Caco-2 (cell line): ENCODE data around the gene TGM6. TPM values are rescaled to one million over a fixed set of nuclear protein-coding genes. Genes with fewer than 3 reads are reported as not detected.
A peak's percentile ranks its signal among the peaks of the same experiment; 100 is the strongest.
"Not testable (repeated sequence)": the region's sequence is repeated elsewhere in the genome, so short reads cannot be mapped to it uniquely, and the experiment has no call there.

ENCODE experiments used
- BruUV-seq: library from RNA; stranded (reverse); fragments of 400-500 nt; replicated peaks from 2 replicates; lab custom pipeline; 2021; lab: Mats Ljungman, UMichigan
- CTCF ChIA-PET: fragments of 300-600 bp; sonication (Branson Sonifier 250); formaldehyde crosslinking; loops from one replicate; lab custom pipeline; 2022; ENCODE audit warnings: antibody characterized with exemption; lab: Charles Lee
- POLR2A ChIA-PET: fragments of 300-600 bp; sonication (Branson Sonifier 250); formaldehyde crosslinking; loops from one replicate; lab custom pipeline; 2022; ENCODE audit warnings: antibody characterized with exemption; lab: Charles Lee
- DNase-seq, 2 experiments: peaks; one replicate each; pipeline versions ENCODE4 v3.0.0 to v3.0.0-alpha.2; 2020 to 2022
- H3K27me3 ChIP-seq: replicated peaks from 2 replicates; pipeline ENCODE4 v1.6.0; 2011; ENCODE audit warnings: low read length; ENCODE audit not compliant: control insufficient read depth, insufficient read depth
- H3K36me3 ChIP-seq: 2 replicates; pipeline ENCODE4 v1.5.1; 2011; ENCODE audit warnings: low read length; ENCODE audit not compliant: control insufficient read depth, insufficient read depth
- H3K4me1 ChIP-seq: fragments of 250-450 bp; sonication (Bioruptor Pico); 2 replicates; pipeline ENCODE4 v1.5.1; 2020; ENCODE audit warnings: mild to moderate bottlenecking
- H3K4me3 ChIP-seq: 2 replicates; pipeline ENCODE4 v1.5.1; 2011; ENCODE audit warnings: low read depth, mild to moderate bottlenecking, control low read depth, low read length
- H3K9me3 ChIP-seq: fragments of 250-450 bp; sonication (Bioruptor Pico); 2 replicates; pipeline ENCODE4 v1.5.1; 2020; ENCODE audit warnings: mild to moderate bottlenecking, moderate library complexity
- H3K27ac Mint-ChIP-seq: one replicate; pipeline ENCODE4 v1.8.0; 2022; ENCODE audit warnings: mixed read lengths; ENCODE audit not compliant: unreplicated experiment
- H3K27me3 Mint-ChIP-seq: one replicate; pipeline ENCODE4 v1.8.0; 2022; ENCODE audit warnings: mixed read lengths; ENCODE audit not compliant: insufficient read depth, unreplicated experiment
- H3K36me3 Mint-ChIP-seq: one replicate; pipeline ENCODE4 v1.8.0; 2022; ENCODE audit warnings: mild to moderate bottlenecking, mixed read lengths; ENCODE audit not compliant: insufficient read depth, unreplicated experiment
- H3K4me1 Mint-ChIP-seq: one replicate; pipeline ENCODE4 v1.8.0; 2022; ENCODE audit warnings: low read depth, mixed read lengths; ENCODE audit not compliant: unreplicated experiment
- H3K4me3 Mint-ChIP-seq: one replicate; pipeline ENCODE4 v1.8.0; 2022; ENCODE audit warnings: mild to moderate bottlenecking, moderate library complexity, mixed read lengths; ENCODE audit not compliant: unreplicated experiment
- H3K9me3 Mint-ChIP-seq: one replicate; pipeline ENCODE4 v1.8.0; 2022; ENCODE audit warnings: mixed read lengths; ENCODE audit not compliant: unreplicated experiment
- intact Hi-C: fragments of 100-400 bp; cut with micrococcal nuclease; formaldehyde crosslinking; loops from one replicate; pipeline ENCODE4 v1.10.0; 2022; ENCODE audit not compliant: unreplicated experiment
- total RNA-seq: library from RNA; stranded (reverse); gene quantifications from 2 replicates; pipeline ENCODE4 v1.2.3, GENCODE V29; 2022
- TF ChIP-seq, protein P1 (sequence below), 2 experiments: fragments of 200-600 bp in 1 of 2; IDR thresholded peaks; 1 replicate in 1 of 2; 2 replicates in 1 of 2; pipeline versions ENCODE4 v1.5.1 to v1.8.0; 2011 to 2022; ENCODE audit warnings: antibody characterized with exemption in 1 of 2, control low read depth in 1 of 2, inconsistent platforms in 1 of 2, low read depth in 1 of 2, low read length in 1 of 2, mild to moderate bottlenecking in 1 of 2, moderate library complexity in 1 of 2; ENCODE audit not compliant: insufficient read depth in 1 of 2, severe bottlenecking in 1 of 2, unreplicated experiment in 1 of 2

Gene TGM6
- total RNA-seq, 1 experiment from 2014 or later, result not detected

DNA sequence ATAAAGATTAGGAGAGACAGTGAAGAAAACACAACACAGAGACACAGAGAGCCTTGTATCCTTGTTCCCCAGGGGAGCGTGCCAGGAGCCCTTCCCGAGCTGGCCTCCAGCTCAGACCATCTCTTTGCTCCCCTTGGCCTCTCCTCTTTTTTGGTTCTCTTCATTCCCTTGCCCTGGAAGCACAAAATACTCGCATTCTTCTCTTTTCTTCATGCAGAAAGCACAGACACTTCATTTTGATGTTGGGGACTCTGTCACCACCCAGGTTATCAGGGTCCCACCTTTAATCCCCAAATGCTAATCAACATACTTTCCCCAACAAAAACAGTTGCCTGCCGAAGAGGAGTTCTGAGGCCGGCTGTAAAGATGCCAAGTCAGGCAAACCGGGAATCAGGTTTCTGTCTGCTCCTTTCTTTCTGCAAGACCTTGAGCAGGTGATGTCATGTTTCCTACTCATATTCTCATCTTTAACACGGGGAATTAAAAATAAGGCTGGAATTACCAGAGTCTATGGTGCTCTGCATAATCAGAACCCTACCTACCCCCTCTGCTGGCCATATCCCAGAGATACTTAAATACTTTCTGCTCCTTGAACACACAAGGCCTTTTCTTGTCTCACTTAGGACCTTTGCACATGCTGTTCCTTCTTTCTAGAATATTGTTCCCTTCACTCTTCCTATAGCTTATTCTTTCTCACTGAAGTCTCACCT, 21.7 kb downstream of the TGM6 start:
- Histone ChIP-seq H3K4me1 (no peaks in the 10 kb centered on the region), H3K4me3 (no peak overlapping the region), H3K9me3 (peaks cover 17% of the 10 kb centered on the region; the same call in 1 of the 2 replicates), H3K36me3 (no peaks in the 10 kb centered on the region), H3K27me3 (no peaks in the 10 kb centered on the region)
- H3K9me3 Mint-ChIP-seq, result peaks cover 16% of the 10 kb centered on the region
- TF ChIP-seq, protein P1, sequence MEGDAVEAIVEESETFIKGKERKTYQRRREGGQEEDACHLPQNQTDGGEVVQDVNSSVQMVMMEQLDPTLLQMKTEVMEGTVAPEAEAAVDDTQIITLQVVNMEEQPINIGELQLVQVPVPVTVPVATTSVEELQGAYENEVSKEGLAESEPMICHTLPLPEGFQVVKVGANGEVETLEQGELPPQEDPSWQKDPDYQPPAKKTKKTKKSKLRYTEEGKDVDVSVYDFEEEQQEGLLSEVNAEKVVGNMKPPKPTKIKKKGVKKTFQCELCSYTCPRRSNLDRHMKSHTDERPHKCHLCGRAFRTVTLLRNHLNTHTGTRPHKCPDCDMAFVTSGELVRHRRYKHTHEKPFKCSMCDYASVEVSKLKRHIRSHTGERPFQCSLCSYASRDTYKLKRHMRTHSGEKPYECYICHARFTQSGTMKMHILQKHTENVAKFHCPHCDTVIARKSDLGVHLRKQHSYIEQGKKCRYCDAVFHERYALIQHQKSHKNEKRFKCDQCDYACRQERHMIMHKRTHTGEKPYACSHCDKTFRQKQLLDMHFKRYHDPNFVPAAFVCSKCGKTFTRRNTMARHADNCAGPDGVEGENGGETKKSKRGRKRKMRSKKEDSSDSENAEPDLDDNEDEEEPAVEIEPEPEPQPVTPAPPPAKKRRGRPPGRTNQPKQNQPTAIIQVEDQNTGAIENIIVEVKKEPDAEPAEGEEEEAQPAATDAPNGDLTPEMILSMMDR (IDR thresholded peaks at IDR 0.05; ENCODE audit: insufficient read depth in 1 of 2, low read depth in 1 of 2, low read length in 1 of 2, severe bottlenecking in 1 of 2, unreplicated experiment in 1 of 2), result peak; percentile 24 to 34
- POLR2A ChIA-PET, result no interaction called here
- intact Hi-C loops, result loop anchor here (5.0 kb wide), 1 partner anchor 195 kb away; no protein-coding TSS in a partner anchor
- no peaks in the 10 kb centered on the region for H3K27me3 Mint-ChIP-seq
- peak in 1 of 2 experiments; percentile 26 for DNase-seq
- BruUV-seq, result no TSS peak
- no peaks in the 10 kb centered on the region for H3K4me1 Mint-ChIP-seq
- H3K36me3 Mint-ChIP-seq, result no peaks in the 10 kb centered on the region
- CTCF ChIA-PET, result interaction anchor here (0.8 to 1.6 kb wide), 2 partner anchors 10 to 195 kb away, joined by 3 read pairs; no protein-coding TSS in a partner anchor
- H3K27ac Mint-ChIP-seq, result no peak overlapping the region
- no peak overlapping the region for H3K4me3 Mint-ChIP-seq

DNA sequence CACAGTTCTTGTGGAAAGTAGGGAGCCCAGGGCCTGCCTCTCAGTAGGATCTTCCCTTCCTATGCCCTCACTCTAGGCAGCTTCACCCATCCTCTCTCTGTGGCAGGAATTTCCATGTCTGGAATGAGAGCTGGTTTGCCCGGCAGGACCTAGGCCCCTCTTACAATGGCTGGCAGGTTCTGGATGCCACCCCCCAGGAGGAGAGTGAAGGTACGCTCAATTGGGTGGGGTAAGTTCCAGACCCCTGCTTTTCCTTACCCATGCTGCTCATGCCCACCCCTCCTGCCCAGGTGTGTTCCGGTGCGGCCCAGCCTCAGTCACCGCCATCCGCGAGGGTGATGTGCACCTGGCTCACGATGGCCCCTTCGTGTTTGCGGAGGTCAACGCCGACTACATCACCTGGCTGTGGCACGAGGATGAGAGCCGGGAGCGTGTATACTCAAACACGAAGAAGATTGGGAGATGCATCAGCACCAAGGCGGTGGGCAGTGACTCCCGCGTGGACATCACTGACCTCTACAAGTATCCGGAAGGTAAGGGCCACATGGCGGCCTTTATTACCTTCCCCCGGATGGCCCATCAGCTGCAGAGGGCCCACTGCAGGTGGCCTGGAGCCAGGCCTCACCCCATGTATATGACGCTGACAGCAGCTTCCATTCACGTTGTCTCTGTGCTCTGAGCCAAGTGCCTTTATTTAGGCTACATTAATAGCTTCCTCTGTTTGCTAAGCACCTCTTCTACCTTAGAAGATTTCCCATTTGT, 22.8 kb downstream of the TGM6 start:
- H3K9me3 ChIP-seq, result peaks cover 17% of the 10 kb centered on the region; the same call in 1 of the 2 replicates
- intact Hi-C loops, result loop anchor here (5.0 kb wide), 1 partner anchor 196 kb away; no protein-coding TSS in a partner anchor
- Mint-ChIP-seq H3K36me3 (no peaks in the 10 kb centered on the region), H3K4me1 (no peaks in the 10 kb centered on the region), H3K27ac (no peak overlapping the region), H3K4me3 (no peak overlapping the region), H3K27me3 (peaks cover 3% of the 10 kb centered on the region), H3K9me3 (peaks cover 16% of the 10 kb centered on the region)
- H3K4me1 ChIP-seq, result no peaks in the 10 kb centered on the region
- CTCF ChIA-PET, result interaction anchor here (0.8 to 1.6 kb wide), 3 partner anchors 11 to 196 kb away, joined by 3 to 4 read pairs (median 3); no protein-coding TSS in a partner anchor
- H3K4me3 ChIP-seq, result no peak overlapping the region
- H3K36me3 ChIP-seq, result no peaks in the 10 kb centered on the region
- H3K27me3 ChIP-seq, result no peaks in the 10 kb centered on the region
- POLR2A ChIA-PET, result no interaction called here
- TF ChIP-seq, protein P1 (IDR thresholded peaks at IDR 0.05; ENCODE audit: insufficient read depth in 1 of 2, low read depth in 1 of 2, low read length in 1 of 2, severe bottlenecking in 1 of 2, unreplicated experiment in 1 of 2), result no peak
- BruUV-seq, result no TSS peak
- DNase-seq, result no peak

DNA sequence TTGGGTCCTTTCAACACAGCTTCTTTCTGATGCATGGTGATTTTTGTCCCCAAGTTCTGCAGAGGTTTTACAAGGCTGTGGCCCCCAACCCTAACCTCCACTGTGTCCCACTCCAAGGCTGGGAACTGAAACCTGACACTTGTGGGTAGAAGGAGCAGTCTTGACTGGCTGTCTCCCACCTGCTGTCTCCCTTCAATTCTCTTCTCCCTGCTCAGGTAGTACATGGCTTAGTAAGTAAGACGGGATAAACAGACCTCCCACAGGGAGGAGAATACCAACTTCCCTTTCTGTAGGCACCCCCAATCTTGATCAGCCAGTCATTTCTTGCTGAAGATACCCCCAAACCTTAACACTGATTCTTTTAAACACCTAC, 25.0 kb downstream of the TGM6 start:
- Histone ChIP-seq H3K4me1 (no peaks in the 10 kb centered on the region), H3K27me3 (no peaks in the 10 kb centered on the region), H3K36me3 (no peaks in the 10 kb centered on the region), H3K9me3 (peaks cover 17% of the 10 kb centered on the region; the same call in 1 of the 2 replicates), H3K4me3 (no peak overlapping the region)
- Mint-ChIP-seq H3K27ac (no peak overlapping the region), H3K36me3 (no peaks in the 10 kb centered on the region), H3K4me3 (no peak overlapping the region), H3K9me3 (peaks cover 16% of the 10 kb centered on the region), H3K27me3 (peaks cover 5% of the 10 kb centered on the region), H3K4me1 (no peaks in the 10 kb centered on the region)
- intact Hi-C loops, result no loop called here
- CTCF ChIA-PET, result no interaction called here
- no peak for DNase-seq
- TF ChIP-seq, protein P1 (IDR thresholded peaks at IDR 0.05; ENCODE audit: insufficient read depth in 1 of 2, low read depth in 1 of 2, low read length in 1 of 2, severe bottlenecking in 1 of 2, unreplicated experiment in 1 of 2), result no peak
- no TSS peak for BruUV-seq
- POLR2A ChIA-PET, result no interaction called here

DNA sequence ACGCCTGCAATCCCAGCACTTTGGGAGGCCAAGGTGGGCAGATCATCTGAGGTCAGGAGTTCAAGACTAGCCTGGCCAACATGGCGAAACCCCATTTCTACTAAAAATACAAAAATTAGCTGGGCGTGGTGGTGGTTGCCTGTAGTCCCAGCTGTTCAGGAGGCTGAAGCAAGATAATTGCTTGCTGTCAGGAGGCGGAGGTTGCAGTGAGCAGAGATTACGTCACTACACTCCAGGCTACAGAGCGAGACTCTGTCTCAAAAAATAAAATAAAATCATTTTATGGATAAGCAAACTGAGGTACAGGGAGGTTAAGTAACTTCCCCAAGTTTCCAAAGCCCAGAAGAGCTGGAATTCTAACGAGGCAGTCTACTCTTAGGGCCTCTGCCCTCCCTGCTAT, 26.7 kb downstream of the TGM6 start:
- H3K27me3 Mint-ChIP-seq, POLR2A ChIA-PET, H3K27me3 ChIP-seq, DNase-seq, H3K4me1 ChIP-seq, H3K4me1 Mint-ChIP-seq, intact Hi-C loops, H3K4me3 Mint-ChIP-seq, H3K36me3 ChIP-seq, H3K36me3 Mint-ChIP-seq, H3K27ac Mint-ChIP-seq, BruUV-seq, H3K4me3 ChIP-seq: not testable (repeated sequence)
- peaks cover 16% of the 10 kb centered on the region for H3K9me3 Mint-ChIP-seq
- H3K9me3 ChIP-seq, result peaks cover 17% of the 10 kb centered on the region; the same call in 1 of the 2 replicates
- CTCF ChIA-PET, result interaction anchor here (0.7 kb wide), 1 partner anchor 15 kb away, joined by 3 read pairs; no protein-coding TSS in a partner anchor
